HG03097 (cell line): Measurements from ENCODE around the gene DNLZ.
"Not testable (repeated sequence)": the region's sequence is repeated elsewhere in the genome, so short reads cannot be mapped to it uniquely, and the experiment has no call there.

ENCODE experiments used
- ATAC-seq: cut with Tn5 transposase; IDR thresholded peaks from one replicate; pipeline ENCODE4 v1.9.1; 2021; ENCODE audit not compliant: unreplicated experiment, low FRiP score

Gene DNLZ

DNA sequence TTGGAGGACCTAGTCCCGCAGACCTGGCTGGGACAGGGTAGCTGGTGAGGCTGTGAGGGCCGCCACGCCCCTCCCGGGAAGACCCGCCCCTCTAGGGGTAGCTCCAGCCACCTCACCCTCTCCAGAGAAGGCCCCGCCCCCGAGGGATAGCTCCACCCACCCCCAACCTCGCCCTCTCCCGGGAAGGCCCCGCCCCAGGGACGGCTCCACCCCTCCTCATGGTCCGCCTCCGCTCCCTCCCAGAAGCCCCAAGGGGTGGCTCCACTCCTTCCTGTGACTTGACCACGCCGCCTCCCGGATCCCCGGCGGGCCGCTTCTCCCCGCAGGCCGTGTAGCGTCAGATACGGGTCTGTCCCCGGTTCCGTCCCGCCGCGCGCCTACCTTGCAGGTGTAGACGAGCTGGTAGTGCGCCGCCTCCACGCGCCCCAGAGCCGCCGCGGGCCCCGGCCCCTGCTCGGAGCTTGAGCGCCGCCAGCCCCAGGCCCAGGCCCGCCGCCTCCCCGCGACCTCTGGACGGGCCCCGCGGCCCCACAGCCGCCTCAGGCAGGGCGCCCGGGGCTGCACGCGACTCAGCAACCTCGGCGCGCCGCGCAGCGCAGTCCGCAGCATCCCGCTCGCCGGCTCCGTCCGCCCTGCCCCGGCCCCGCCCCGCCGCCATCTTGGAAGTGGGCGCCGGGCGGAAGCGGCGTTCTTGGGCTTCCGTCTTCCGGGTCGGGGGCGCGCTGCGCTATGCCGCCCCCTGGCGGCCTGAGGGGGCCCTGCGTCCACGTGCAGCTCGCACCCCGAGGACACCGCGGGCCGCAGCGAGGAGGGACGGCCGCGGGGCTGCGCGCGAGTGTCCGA is at the start of gene DNLZ:
DNLZ (minus strand) TSS at position 639 of the 843 bp plus-strand sequence; CDS start at position 609, 30 bp downstream.
- ATAC-seq = peak; percentile 56

GRCh38 chr9:136412962-136413361 is 49.4 kb upstream of the DNLZ start:
- ATAC-seq = no peak

GRCh38 chr9:136411378-136411777 is 47.8 kb upstream of the DNLZ start:
- no peak for ATAC-seq

DNA sequence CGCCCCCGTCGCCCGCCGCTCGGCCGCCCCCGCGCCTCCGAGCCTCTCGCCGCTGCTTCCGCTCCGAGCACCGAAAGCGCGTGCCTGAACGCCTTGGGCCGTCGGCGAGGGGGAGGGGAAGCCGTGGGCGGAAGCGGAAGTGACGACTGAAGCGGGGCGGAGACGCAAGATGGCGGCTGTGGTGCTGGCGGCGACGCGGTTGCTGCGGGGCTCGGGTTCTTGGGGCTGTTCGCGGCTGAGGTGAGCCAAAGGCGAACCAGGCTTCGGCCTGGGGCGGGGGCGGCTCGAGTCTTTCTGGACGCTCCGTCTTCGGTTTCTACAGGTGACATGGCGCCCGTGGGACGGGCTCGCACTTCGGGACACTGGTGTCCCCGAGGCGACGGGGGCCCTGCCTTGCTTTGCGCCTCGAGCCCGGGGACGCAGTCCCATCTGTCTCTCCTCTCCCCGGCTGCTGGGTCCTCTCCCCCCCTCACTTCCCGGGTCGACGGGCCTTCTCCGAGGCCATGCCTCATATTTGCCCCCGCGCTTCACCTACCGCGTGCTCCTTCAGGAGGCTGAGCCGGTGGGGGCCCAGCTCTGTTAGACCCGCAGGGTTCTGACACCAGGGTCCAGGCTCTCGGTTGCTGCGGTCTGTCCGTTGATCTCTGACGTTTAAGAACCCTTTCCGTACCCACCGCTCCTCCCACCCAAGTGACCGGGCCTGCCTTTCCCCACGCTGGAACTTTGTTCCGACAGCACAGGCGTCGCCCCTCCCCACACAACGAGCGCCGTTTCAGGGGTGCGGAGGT is 47.1 kb upstream of the DNLZ start, which contains the start of the genes ENTR1 and PMPCA:
ENTR1 (minus strand) TSS at position 115 of the 788 bp plus-strand sequence. CDS start 217 bp downstream, outside the sequence.
PMPCA (plus strand) TSS at position 159 of the 788 bp plus-strand sequence; CDS start at position 170, 11 bp downstream.
- ATAC-seq = peak; percentile 73

- peak; percentile 7 for ATAC-seq
These were observed 46.3 kb upstream of the DNLZ start for GRCh38 chr9:136409557-136410455.

GRCh38 chr9:136407911-136408310 is 44.4 kb upstream of the DNLZ start:
- no peak for ATAC-seq

GRCh38 chr9:136407061-136407460 is 43.5 kb upstream of the DNLZ start:
- not testable (repeated sequence) for ATAC-seq

DNA sequence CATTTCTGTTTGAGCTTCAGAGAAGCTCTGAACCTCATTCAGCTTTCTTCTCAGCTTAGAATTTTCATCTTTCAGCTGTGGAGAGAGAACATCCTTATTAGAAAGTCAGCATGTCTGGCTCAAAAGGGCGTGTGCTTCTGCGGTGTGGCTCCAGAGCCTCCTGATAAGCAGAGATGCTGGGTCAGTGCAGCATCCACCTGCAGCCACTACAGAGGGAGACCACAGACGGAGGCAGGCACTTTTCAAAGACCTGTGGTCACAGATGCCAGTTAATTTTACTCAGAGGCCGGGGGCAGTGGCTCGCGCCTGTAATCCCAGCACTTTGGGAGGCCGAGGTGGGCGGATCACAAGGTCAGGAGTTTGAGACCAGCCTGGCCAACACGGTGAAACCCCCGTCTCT is 42.4 kb upstream of the DNLZ start:
- ATAC-seq = not testable (repeated sequence)

GRCh38 chr9:136405481-136405880 is 41.9 kb upstream of the DNLZ start:
- ATAC-seq = no peak

GRCh38 chr9:136404801-136405136 is 41.2 kb upstream of the DNLZ start:
- no peak for ATAC-seq

DNA sequence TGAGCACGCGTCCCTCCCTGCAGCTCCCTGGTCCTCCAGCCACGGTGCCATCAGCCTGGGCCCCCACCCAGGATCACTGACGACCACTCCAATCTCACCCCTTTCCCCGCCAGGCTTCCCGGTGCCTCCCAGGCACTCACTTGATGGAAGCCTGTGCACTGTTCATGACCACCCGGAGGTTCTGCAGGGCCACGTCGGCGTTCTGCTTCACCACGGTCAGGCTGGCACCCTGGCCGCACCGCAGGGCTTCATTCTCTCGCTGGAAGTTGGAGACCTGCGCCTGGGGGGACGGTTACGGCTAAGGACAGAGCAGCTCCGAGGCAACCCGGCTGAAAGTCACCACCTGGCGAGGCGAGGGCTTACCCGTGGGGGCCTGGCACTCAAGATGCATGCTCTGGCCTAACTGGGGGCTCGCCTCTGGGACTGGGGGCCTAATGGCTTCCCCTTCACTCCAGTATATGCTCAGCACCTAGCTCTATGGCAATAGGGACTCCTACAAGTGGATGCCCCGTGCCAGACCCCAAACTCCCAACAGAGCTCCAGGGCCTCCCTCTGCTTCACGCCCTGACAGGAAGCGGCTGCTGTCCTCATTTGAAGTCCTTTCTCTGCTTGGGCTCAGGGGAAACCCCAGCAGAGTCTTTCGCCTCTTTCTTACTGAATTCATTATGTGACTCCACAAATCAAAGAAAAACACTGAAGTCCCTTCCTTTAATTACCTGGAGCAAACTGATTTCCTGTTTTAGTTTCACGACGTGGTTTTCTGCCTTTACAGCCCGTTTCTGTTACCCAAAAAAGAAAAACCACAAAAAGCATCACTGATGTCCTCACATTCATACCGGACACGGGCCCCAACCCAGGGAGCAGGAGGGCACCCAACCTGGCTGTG is 40.6 kb upstream of the DNLZ start:
- no peak for ATAC-seq

DNA sequence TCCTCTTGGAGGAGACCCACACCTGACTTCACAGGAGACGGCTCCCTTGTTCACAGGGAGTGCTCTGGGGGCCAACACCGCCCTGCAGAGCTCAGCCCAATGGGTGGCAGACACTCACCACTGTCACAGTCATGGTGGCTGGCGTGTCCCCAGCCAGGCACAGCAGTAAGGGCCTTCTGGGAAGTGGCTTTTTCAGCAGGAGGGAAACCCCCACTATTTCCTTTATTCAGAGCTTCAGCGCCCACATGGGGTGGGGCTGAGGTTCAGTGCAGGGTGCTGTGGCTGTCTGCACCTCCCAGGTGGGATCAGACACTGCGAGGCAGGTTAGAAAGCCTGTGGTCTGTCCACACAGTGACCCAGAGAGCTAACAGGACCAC is 40.0 kb upstream of the DNLZ start:
- ATAC-seq = no peak

DNA sequence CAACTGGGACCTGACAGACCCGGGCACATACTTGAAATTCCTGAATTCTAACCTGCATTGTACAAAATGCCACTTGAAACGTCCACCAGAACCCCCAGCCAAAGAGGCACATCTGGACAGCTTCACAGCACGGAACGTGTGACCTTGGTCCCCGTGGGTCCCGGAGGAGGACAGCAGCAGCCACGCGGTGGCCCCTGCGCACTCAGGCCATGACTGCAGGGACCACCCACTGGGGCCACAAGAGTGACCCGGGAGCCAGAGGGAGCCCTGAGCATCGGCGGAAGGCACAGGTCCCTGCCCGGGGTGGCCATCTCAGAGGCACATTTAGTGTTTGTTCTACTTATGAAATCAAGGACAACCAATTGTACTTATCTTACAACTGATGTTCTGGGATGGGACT is 38.5 kb upstream of the DNLZ start:
- ATAC-seq = no peak

GRCh38 chr9:136401173-136401922 is 37.8 kb upstream of the DNLZ start:
- ATAC-seq = no peak

DNA sequence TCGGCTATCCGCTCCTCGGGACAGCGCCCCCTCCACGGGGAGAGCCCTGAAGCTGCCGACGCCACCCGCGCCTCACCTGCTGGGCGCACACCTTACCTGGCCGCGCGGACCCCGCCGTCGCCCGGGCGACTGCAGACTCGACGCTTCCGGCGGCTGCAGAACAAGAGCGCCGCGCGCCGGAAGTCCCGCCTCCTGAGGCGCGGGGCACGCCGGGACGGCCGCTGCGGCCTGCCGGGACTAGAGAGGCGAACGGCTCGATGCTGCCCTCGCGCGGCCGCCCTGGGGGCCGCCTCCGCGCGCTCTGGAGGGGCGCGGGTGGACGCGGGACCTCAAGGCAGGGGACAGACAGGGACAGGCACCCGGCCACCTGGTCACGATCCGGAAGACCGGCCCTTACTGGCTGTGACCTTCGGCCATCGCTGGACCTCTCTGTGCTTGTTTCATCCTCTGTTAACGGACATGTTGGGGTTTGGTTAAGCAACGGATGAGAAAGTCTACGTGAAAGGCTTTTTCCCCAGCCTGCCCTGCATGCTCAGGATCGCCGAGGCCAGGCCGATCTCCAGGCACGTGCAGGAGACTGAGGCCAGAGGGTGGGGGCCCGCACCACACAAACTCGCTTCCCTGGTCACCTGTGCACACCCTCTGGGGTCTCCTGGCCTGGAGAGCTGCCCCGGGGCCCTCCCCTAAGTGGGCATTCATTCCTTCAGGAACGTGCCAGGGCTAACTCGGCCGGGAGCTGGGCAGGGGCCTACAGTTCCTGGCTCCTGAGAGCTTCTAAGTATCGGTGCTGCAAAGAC is 36.7 kb upstream of the DNLZ start, which contains the start of gene SNAPC4:
SNAPC4 (minus strand) TSS at position 133 of the 797 bp plus-strand sequence. CDS start 1,742 bp downstream, outside the sequence.
- ATAC-seq = peak; percentile 68

DNA sequence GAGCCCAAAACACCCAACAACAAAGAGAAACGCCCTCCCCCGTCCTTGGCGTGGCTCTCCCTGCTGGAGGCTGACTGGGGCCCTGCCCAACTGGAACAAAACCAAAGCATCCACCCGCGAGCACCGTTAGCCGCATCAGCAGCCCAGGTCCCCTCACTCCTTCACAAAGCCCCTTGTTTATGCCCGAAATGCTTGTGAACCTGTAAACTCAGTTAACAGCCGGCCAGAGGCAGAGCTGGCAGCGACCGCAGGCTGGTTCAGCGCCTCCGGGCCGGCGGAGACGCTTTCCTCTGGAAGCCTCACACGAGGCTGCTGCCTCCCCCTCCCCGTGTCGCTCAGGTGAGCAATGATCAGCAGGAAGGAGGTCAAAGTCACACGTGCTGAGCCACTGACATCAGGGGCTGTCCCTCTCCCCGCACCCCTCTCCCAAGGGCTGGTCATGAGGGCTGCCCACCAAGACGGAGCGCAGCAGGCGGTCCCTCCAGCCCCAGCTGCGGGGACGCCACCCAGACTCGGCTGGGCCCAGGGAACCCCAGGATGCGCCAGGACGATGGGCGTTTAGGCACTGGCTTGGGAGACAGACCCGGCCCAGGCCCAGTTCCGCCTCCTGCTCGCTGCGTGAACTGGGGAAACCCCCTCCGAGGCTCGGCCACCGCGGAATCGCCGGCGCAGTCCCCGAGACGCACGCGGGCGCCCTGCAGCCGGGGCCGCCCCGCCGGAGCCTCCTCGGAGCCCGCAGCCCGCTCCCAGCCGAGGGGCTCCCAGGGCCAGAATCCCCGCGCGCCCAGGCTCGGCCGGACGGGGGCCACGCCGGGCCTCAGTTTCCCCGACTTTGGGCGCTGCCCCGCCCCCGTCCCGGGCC is 35.9 kb upstream of the DNLZ start:
- ATAC-seq = no peak

GRCh38 chr9:136398286-136398685 is 34.7 kb upstream of the DNLZ start:
- no peak for ATAC-seq
